Measurements from ENCODE around the gene NOD2.

The NOD2 gene

DNA sequence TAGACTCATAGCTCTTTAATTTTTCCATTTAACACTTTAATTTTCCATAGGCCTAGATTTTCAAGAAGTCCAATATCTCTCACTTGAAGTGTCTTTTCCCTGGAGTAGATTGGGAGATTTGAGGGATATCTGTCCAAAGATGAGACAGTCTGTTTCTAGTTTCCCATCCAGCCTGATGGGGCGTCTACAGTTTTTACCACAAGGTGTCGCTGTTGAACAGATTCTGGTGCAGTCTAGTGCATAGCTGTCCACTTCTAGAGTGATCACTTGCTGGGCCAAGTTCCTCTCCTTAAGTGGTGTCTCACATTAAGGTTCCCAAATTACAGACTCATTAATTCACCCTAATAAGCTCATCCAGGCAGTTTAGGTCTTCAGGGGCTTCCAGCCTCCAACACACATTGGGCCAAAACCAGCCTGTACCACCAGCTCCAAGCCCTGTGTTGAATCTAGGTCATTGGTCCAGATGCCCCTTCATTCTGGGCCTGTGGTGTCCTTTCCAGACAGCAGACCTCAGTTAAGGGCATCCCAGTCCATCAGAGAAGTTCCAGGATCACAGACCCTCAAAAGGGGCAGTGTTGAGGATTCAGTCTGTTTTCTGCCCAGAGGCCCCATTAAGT is 21.7 kb upstream of the NOD2 start:
- peak in 2 of 4 experiments; percentile 9 to 25 for DNase-seq

DNA sequence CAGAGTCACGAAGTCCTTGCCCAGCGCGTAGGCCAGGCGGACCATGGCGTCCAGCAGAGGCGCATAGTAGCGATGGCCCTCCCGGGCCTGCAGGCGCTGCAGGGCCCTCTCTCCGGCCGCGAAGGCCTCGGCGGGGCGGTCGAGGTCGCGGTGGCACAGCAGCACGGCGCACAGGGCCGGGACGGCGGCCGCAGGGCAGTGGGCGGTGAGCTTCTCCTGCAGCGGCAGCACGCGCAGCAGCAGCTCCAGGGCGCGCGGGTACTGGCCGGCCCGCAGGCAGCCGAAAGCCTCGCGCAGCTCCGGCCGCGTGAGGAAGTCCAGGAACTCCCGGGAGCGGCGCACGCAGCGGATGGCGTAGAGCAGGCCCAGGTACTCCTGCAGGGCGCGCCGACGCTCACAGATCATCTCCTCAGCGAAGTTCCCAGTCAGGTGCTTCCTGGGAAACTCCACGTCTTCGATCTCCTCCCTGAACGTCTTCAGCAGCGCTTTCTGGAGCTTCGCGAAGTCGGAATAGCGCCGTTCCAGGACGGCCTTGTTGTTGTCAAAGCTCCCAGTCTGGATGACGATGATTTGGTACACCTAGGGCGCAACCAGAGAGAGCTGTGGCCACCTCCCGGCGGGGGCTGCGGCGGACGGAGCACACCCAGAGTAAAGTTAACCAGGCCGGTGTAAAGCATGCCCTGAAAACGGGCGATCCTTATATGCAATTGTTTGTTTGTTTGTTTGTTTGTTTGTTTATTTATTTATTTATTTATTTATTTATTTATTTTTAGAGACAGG is 19.7 kb upstream of the NOD2 start:
- DNase-seq, result no peak

DNA sequence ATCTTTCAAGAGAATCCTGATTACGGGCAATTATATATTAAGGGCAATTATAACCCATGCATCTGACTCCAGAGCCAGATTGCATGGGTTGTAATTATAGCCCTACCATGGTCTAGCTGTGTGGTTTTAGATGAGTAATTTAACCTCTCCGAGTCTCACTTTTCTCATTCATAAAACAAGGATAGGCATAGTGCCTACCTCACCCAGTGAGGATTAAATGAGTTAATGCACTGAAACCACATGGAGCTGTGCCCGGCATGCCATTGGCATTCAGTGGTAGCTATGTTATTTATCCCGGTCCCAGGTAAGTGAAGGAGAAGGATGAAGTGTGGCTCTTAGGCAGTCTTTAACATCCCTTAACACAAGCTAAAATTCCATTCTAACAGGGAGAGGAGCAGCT is 18.6 kb upstream of the NOD2 start:
- no peak for DNase-seq

DNA sequence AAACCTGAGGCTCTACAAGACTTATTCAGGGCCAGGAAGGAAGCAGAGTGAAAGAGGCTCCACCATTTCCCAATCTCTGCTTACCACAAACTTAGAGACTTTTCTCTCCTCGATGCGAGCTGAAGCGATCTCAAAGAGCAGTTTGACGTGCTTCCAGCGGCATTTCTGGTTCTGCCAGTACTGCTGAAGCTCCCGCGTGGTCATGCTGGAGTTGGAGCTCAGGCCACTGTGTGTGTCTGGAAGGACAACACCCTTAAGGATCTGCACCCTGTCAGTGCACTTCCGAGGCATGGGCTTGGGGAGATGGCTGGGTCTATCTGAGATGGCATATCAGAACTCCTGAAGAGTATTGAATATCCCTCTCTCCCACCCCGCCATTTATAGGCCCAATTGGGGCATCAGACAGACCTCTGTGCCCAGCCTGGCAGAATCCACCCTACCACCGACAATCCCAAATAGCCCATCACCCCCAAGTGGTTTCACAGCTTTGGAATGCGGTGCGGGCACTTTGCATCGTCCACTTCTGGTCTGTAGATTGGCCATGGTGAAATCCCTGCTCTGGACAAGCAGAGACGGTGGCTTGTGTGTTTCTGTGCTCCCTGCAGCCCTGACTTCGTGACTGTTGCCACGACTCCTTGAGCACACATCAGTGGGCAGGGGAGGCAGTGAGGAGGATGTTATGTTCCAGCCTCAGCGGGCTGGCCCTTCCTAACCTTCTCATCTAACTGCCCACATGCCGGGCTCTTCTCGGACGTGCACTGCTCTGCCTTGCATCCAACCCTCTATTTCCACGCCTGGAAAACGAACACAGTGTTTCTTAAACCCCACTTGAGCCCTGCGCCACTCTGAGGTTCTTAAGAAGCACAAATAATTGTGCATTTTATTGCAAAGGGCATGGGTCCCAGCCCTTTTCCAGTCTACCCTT is 17.5 kb upstream of the NOD2 start:
- DNase-seq, result no peak

DNA sequence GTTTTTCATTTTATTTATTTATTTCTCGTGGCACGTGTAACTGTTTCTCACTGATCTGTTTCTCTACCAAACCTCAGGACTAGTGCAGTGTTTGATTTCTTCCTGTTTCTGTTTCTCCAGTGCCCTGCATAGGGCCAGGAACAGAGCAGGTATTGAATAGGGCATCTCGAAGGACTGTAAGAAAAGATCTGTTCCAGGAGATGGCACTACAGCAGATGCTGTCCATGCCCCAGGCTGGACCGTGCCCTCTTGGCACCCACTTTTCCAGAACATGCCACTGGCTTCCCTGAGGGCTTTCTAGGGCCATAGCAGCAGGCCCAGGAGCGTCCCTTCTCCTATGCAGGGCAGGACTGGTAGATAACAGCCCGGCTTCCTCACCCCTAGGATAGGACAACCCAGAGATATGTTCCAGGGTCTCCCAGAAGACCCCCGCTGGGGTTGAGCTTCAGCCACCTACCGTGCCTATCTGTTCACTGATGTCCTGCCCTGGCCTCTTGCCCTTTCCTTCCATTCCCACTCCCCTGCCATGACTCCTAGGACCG is 16.7 kb upstream of the NOD2 start:
- DNase-seq, result no peak

DNA sequence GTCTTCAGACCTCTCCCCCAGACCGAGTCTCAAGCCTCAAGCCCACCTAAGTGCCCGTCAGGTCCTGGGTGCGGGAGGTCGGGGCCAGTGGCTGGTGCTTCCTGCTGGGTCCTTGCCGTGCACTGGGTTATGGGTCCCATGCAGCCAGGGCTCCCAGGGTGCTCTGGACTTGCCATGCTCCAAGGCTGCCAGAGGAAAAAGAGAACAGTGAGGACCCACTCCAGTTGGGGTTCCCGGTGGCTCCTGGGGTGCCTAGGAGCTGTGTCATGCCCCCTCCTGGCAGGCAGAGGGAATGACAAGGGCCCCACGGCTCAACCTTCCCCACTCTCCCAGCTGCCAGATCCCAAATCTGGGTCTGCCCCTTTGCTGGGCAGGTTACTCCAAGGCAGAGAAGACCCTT is 16.1 kb upstream of the NOD2 start:
- no peak for DNase-seq

DNA sequence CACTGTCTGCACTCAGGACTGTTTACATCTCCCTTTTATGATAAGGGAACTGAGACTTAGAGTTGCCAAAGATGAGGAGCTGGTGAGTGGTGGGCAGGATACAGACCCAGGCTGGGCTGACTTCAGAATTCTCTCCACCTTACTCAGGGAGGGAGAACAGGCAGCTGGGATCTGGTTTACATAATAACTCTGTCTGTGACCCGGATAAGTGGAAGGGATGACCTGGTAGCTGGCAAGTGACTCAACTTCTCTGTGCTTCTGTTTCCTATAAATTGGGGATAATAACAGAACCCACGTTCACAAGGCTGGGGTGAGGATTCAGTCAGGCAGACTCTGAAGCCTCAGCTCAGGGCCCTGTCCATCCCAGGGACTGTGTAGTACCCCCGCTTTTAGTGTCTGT is 14.9 kb upstream of the NOD2 start:
- DNase-seq, result no peak

DNA sequence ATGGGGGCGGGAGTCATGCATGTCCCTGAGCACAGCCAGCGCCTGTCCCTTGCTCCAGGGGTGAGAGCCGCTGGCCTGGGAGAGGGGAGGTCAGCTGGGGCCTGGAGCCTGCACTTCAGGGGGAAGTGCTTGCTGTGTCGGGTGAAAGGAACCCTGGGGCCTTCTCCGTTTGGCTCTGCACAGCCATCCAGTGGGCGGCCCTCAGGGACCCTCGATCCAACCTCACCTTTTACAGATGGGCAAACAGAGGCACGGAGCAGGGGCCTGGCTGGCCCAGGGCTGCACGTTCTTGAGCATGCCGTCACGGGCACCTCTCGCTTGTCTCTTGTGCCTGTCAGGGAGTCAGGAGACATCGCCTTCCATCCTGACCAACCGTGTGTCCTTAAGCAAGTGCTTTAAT is 14.1 kb upstream of the NOD2 start:
- DNase-seq, result no peak

DNA sequence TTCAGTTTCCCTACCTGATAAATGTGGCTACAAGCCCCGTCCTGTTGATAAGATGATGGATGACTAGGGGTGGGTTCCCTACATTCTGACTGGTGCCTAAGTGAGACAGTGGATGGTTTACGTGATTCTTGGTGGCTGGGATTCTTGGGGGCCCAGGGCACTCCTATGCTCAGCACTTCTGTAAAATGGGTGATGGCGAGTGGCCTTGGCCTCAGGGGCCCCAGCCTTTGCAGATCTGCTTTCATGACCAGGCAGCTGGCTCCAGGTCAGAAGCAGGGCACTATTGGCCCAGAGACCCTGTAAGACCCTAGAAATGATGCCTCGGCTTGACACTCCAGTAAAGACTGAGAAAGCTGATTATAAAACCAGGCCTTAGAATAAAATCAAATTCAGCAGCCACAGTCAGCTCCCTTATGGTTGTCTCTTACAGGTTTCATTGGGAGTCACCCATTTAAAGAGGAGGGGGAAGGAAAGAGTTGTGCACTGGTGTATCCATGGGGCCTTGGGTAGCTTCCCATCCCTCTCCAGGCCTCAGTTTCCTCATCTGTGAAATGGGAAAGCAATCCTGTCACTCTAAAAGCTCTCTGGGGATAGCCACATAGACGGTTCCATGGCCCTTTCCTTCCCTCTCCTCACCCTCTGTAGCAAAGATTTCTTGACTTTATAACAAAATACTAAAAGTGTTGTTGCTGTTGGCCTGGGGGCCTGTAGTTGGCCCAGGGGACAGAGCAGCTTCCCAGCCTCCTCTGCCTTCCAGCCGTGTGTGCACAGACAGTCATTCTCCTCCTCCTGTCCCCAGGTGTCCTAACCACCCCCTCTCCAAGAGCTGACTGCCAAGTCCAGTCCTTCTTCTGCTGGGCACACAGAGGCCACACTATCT is 13.5 kb upstream of the NOD2 start:
- no peak for DNase-seq

DNA sequence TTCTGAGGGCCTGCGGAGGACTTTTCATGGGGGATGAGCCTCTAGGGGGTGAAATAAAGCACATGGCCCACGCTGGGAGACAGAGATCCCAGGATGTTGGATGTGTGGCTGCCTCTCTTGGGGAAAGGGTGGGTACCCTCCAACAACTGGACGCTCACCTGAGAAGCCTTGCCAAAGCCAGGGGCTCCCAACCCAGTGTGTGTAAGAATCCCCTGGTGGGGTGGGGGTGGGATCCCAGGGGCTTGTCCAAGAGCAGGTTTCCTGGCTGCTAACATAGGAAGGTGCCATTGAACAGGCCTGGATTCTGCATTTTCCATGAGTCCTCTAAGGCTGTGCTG is 12.9 kb upstream of the NOD2 start:
- DNase-seq, result no peak

DNA sequence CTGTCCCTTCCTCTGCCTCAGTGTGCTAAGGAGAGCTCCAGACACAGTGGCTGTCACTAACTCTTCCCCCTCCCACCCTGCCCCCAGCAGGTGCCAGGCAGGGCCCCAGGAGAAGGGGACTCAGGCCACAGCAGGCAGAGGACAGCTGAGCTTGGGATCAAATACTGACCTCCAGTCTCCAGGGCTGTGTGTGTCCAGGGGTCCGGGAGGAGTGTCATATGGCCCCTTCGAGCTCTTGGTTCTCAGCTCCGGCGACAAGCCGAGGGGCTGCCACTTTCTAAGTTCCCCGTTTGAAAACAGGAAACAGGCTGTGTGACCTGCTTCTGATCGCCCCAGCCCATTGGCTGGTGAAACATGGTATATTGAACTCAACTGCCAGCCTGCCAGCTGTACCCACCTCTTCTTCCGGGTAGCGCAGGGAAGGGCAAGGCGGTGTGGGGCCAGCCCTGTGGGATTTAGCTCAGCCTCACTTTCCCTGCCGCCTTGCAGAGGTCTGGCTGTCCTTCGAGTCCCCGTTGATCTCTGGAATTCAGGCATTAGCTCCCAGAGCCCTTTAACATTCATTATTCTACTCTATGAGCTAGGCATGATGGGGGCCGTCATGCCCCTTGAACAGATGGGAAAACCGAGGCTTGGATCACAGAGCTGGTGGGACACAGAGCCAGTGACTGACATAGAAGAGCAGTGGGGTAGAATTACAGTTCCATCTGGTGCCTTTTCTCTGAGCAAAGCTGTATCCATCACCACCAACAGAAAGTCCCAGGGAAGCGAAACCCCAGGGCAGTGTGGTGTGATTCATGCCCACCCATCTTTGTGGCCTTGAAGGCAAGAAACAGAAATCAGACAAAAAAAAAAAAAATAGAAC is 12.2 kb upstream of the NOD2 start, which contains the start of gene SNX20:
Gene SNX20 (minus strand): TSS at position 292 of the 865 bp plus-strand sequence. CDS start 3,786 bp downstream, outside the sequence.
- peak in 2 of 4 experiments; percentile 55 to 58 for DNase-seq

DNA sequence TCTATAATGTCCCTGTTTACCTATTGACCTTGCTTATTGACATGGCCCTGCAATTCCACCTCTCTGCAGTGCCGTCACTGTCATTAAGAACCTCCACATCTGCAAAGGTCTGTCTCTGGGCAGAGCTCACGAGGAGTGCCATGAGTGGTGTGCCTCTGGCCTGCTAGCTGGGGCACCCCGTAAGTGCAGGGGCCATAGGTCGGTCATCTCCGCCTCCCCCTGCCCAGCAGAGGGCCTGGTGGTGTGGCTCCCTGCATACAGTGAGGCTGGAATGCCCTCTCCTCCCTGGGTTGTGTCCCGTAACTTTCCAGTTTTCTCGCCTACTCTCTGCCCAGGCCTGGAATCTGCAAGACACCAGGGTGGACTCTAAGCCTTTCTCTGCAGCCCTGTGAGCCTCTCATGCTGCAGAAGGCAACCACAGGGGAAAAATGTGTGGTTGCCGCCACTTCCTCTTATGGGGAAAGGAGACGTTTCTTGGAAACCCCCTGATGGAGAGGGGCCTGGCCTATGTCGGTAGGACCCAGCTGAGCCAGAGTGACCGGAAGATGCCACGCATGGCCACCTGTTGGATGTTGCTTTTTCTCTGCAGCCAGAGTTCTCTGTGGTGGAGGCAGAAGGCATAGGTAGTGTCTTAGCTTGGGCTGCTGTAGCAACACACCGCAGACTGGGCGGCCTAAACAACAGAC is 9.6 kb upstream of the NOD2 start:
- DNase-seq, result peak in 2 of 4 experiments; percentile 18 to 19

DNA sequence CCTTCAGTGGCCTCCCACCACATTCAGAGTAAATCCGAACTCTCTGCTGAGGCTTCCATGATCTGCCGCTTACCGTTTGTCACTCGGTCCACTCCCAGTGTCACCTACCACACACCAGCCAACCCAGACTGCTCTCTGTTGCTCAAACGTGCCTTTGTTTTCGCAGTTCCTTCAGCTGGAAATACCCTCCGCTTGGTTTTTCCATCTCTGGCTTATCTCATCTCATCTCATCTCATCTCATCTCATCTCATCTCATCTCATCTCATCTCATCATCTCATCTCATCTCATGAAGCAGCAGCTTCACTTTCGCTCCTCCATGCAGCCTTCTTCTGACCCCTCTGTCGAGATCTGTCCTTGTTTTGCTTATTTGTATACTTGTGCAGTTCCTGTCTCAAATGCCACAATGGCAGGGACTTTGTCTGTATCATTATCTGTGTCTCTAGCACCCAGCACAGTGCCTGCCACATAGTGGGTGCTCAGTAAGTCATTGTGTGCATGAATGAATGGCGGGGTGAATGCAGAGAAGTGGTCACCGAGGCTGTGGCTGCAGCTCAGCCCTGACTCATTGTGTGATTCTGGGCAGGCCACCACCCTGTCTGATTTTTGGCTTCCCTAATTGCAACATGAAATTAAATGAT is 8.5 kb upstream of the NOD2 start:
- no peak for DNase-seq

DNA sequence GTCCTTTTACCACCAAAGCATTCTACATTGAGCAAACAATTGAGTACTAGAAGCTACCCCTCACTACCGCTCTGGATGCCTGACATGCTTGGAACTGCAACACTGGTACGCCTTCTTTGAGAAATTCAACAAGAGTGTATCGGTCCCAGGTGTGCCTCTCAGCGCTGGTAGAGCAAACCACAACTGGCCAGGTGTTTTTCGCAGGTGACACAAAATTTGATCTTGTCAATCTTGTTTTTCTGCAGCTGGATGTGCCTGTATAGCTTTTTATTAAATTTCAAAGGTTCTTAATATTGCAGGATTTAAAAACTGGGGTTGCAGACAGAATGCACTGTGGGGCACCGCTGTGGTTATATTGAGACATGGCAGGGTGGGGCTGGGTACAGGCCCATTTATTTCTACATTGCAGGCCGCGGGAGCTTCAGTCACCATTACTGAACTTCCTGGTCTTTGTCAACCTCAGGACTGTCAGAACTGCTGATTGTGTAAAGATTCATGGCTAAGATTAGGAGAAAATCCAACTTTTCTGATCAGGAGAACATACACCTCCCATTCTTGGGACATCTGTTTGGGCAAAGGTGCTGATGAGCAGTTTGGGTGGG is 7.8 kb upstream of the NOD2 start:
- DNase-seq, result no peak

DNA sequence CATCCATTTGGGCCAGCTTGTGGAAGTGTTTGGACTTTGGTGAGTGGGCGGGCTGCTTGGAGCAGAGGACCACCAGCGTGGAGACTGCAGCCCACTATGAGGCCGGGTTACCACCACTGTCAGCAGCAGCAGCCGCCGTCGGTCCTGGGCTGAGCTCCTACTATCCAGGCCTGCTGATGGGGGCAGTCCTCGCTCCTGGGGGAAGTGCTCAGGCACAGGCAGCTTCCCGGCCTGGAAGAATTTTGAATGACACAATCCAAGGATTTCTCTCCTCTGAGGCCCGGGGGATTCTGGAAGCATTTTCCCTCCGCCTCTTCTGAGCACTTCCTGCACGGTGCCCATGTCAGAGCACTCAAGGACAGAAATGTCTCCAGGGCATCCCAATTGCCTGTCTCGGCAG is 5.3 kb upstream of the NOD2 start:
- DNase-seq, result no peak

DNA sequence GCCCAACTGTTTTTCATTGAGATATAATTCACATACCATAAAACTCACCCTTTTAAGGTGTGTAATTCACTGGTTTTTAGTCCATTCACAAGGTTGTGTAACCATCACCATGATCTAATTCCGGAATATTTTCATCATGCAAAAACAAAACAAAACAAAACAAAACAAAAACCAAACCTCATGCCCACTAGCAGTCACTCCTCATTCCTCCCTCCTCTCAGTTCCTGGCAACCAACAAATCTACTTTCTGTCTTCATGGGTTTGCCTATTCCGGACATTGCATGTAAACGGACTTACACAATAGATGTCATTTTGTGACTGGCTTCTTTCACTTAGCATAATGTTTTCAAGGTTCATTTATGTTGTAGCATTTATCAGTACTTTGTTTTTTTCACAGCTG is 4.5 kb upstream of the NOD2 start:
- no peak for DNase-seq

DNA sequence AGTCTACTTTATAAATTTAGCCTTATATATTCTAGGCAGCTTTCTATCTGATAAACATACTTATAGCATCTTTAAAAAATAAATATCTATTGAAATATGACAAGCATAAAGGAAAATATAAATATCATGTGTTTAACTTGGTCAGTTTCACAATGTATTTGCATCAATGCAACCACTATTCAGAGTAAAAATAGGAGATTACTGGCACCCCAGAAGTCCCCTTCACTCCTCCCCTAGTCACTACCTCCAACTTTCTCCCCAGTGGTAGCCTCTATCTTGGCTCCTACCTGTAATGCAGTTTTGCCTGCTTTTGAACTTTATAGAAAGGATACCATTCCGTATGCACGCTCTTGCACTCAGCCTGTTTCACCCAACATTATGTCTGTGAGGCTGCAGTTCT is 3.2 kb upstream of the NOD2 start:
- DNase-seq, result no peak

DNA sequence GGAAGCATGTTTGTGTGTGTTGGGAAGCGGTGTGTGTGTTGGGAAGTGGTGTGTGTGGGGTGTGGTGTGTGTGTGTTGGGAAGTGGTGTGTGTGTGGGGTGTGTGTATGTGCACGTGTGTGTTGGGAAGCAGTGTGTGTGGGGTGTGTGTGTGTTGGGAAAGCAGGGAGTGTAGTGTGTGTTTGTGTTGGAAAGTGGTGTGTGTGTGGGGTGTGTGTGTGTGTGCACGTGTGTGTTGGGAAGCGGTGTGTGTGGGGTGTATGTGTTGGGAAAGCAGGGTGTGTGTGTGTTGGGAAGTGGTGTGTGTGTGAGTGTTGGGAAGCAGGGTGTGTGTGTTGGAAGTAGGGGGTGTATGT is 785 bp upstream of the NOD2 start:
- DNase-seq, result no peak

DNA sequence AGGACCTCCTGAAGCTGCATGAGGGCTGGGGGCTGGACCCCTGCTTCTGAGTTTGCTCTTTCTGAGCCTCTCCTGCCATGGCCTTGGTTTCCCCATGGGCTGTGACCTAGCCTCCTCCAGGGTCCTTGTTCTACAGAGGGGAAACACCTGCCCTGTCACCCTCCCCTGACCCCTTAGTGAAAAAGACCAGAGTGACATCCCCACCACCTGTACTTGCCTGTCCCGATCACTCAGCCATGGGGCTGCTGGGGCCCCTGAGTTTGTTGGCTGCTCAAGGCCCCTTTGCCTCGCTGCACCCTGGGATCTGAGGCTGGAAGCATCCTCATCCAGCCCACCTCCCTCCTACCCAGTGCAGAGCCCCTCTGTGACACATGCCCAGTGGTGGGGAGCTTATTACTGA is 800 bp downstream of the NOD2 start:
- DNase-seq, result no peak

Data from activated naive CD4-positive, alpha-beta T cell (primary cell).